Subcutaneous adipose tissue (tissue), 4 donors: ENCODE results near the gene THEM5. TPM values are rescaled to one million over a fixed set of nuclear protein-coding genes. Genes with fewer than 3 reads are reported as not detected.

Experiments
- CTCF ChIP-seq: fragments of 450-650 bp; IDR thresholded peaks from one replicate; pipeline ENCODE4 v1.5.1; 2016; ENCODE audit warnings: low read depth, mild to moderate bottlenecking, control low read depth, antibody characterized with exemption, moderate library complexity
- total RNA-seq, 4 donors: library from RNA; depleted of rRNA; stranded (reverse); fragments of >200 nt; gene quantifications; one replicate each; pipeline ENCODE4 v1.1.0, GENCODE V29; 2016

The THEM5 gene
- total RNA-seq, 4 donors from 2014 or later, result not detected

DNA sequence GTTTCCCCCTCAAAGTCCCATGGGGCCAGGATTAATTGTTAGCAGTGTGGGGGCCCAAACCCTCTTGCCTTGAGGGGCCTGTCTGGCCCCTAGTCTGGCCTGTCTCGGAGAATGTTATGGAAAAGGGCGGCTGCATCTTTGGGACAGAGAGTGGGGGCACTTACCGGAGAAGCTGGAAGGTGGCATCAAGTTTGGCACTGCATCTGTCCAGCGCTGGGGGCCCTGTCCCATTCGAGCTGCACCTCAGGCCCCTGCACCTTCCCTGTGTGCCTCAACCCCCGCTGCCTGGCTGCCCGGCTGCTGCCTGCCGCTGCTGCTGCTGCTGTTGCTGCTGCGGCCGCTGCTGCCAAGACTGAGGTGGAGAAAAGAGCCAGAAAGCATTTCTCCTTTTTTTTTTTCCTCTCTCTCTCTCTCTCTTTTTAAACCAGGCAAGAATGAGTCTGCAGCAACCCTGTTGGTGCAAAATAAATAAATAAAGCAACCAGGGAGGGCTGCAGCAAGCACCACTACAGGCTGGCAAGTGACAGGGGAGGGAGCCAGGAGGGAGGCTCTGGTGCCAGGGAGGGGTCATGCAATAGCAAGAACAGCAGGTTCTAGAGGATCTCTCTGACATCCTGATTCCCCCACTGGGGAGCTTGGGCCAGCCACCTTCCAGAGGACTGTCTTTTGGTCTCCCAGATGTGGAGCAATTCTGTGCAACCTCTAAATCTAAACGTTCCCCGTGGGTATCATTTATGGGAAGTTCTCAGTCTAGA is 48.3 kb downstream of the THEM5 start, which contains the start of gene LINGO4:
LINGO4 (minus strand) TSS at position 354 of the 755 bp plus-strand sequence. CDS start 2,715 bp downstream, outside the sequence.
- no peak for TF ChIP-seq CTCF

DNA sequence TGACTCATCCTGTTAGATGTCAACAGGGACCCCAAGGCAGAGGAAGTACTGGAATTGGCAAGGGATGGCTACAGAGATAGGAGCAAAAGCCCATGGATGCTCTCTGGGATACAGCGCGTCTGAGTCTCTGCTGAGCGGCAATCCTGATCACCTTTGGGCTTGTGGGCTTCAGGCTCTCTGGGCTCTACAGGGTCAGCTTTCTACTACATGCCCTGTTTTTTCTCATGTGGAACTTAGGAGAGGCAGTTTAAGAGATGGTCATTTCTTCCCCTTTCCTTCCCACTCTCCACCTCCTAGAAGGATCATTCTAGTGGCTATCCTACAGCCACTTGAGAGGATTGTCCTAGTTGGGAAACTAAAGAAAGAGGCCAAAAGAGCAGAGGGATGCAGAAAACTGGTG is 49.6 kb downstream of the THEM5 start:
- TF ChIP-seq CTCF, result no peak

- no peak for TF ChIP-seq CTCF
Measured at GRCh38 chr1:151803164-151803563, 50.3 kb downstream of the THEM5 start.

DNA sequence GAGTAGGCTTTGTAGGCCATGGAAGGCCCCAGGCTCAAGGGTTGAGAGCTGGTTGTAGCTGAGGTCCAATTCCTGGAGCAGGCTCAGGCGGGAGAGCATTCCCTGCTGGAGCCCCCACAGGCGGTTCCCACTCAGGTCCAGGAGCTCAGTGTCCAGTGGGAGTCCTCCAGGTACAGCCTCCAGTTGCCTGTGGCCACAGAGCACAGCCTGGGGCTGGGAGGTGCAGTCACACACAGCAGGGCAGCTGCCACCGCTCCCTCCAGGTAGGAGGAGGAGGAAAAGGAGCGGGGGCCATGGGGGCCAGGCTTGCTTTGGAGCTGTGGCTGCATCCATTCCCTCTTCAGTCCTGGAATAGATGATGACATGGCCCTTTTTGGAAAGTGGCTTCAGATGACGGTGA is 51.1 kb downstream of the THEM5 start:
- TF ChIP-seq CTCF, result no peak

GRCh38 chr1:151801846-151802245 is 51.7 kb downstream of the THEM5 start:
- no peak for TF ChIP-seq CTCF

- TF ChIP-seq CTCF, result no peak
Measured at GRCh38 chr1:151801310-151801820, 52.1 kb downstream of the THEM5 start.

- no peak for TF ChIP-seq CTCF
Measured at GRCh38 chr1:151800830-151801229, 52.7 kb downstream of the THEM5 start.
